ENCODE data around the gene NUBP2. TPM values are rescaled to one million over a fixed set of nuclear protein-coding genes. Genes with fewer than 3 reads are reported as not detected.

Gene NUBP2
- total RNA-seq, 4 donors from 2014 or later, result 64.4 to 92.2 (median 80.6) TPM

DNA sequence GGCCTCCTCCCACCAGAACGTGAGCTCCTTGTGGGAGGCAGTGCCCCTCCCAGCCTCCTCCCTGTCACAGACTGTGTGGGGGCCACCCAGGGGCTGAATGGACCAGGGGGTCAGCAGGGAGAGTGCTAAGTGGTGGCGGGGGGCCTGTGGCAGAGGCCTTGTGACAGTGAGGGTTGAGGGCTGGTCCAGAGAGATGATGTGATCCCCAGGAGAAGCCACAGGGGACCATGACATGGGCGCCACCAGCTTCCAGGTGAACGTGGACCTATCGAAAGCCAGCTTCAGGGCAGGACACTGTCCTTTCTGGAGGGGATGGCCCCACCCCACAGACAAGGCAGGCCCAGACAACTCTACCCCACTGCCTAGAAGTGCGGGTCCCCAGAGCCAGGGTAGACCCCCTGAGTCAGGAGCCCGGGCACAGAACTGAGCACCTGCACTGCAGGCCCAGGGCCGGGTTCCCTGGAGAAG lies 3.5 kb upstream of the NUBP2 start:
- Histone ChIP-seq H3K27ac (peak overlapping the region in 2 of 4 donors; percentile 2 to 22), H3K27me3 (no peaks in the 10 kb centered on the region), H3K4me1 (peaks cover 3 to 61% (median 31%) of the 10 kb centered on the region in 3 donors), H3K4me3 (no peak overlapping the region), H3K36me3 (peaks cover 0 to 64% of the 10 kb centered on the region in 2 donors), H3K9me3 (no peaks in the 10 kb centered on the region)
- no peak for TF ChIP-seq POLR2A (IDR thresholded peaks at IDR 0.05)
- TF ChIP-seq POLR2AphosphoS5 (IDR thresholded peaks at IDR 0.05), result no peak
- no peak for TF ChIP-seq CTCF (IDR thresholded peaks at IDR 0.05)
- TF ChIP-seq EP300 (IDR thresholded peaks at IDR 0.05), result no peak
- WGBS, 2 donors (ENCODE audit: low coverage in 1 of 2), result 87% methylated on average over 3 of the region's 8 CpGs; no CpG with 5 or more reads in 1 of the 2 donors
- ATAC-seq, result no peak

DNA sequence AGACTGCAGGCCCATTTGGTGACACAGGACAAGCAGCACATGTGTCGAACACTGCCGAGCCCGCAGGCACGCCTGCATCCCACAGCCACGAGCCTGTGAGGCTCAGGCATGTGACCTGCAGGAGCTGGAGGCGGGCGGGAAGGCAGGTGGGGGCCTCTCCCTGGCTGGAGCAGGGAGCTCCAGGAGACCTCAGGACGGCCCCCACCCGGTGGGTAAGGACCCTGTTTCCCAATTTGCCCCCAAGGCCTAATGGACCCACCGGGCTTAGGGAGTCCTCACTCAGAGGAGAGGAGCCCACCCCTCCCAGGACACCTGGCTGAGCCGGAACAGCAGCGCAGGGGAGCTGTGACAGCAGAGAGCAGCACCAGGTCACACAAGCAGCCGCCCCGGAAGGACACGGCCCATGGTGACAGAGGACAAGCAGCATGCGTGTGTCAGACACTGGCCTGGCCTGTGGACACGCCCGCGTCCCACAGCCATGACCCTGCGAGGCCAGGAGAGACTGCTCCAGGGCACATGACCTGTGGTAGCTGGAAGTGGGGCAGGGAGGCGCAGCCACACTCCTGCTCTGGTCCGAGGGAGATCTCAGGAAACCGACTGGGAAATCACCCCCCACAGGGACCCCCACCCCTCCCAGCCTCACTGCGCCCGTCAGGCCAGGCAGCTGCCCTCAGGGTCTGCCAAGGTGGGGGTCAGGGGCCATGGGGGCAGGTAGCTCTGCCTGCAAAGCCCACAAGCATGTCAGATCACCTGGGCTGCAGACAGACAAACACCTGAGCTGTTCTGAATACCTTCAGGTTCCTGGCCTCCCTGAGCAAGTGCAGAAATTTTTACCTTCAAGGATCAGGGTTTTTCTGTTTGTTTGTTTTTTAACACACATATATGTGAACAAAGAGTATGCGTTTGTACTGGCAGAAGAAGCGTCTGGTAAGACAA lies 2.8 kb upstream of the NUBP2 start:
- Histone ChIP-seq H3K27ac (peak overlapping the region in 2 of 4 donors; percentile 2 to 22), H3K27me3 (no peaks in the 10 kb centered on the region), H3K4me3 (no peak overlapping the region), H3K9me3 (no peaks in the 10 kb centered on the region), H3K4me1 (peaks cover 3 to 61% (median 28%) of the 10 kb centered on the region in 3 donors), H3K36me3 (peaks cover 0 to 62% of the 10 kb centered on the region in 2 donors)
- WGBS, 2 donors (ENCODE audit: low coverage in 1 of 2), result 81 to 87% methylated on average over 2 to 4 of the region's 27 CpGs
- no peak for ATAC-seq
- TF ChIP-seq EP300 (IDR thresholded peaks at IDR 0.05) (no peak), POLR2A (IDR thresholded peaks at IDR 0.05) (no peak), CTCF (IDR thresholded peaks at IDR 0.05) (no peak)

GRCh38 chr16:1780677-1781072 lies 2.1 kb upstream of the NUBP2 start:
- Histone ChIP-seq H3K27ac (peak overlapping the region in 2 of 4 donors; percentile 90 to 97), H3K4me3 (no peak overlapping the region), H3K9me3 (no peaks in the 10 kb centered on the region), H3K4me1 (peaks cover 3 to 61% (median 32%) of the 10 kb centered on the region in 3 donors), H3K27me3 (no peaks in the 10 kb centered on the region), H3K36me3 (peaks cover 0 to 62% of the 10 kb centered on the region in 2 donors)
- no peak for ATAC-seq
- 64 to 80% methylated on average over 1 to 4 of the region's 6 CpGs for WGBS, 2 donors (ENCODE audit: low coverage in 1 of 2)
- TF ChIP-seq POLR2AphosphoS5 (IDR thresholded peaks at IDR 0.05), result no peak
- no peak for TF ChIP-seq CTCF (IDR thresholded peaks at IDR 0.05)
- no peak for TF ChIP-seq POLR2A (IDR thresholded peaks at IDR 0.05)
- TF ChIP-seq EP300 (IDR thresholded peaks at IDR 0.05), result no peak

- no peak for ATAC-seq
- peaks cover 0 to 62% of the 10 kb centered on the region in 2 donors for H3K36me3 ChIP-seq
- H3K9me3 ChIP-seq, result no peaks in the 10 kb centered on the region
- H3K27ac ChIP-seq, result peak overlapping the region in 3 of 4 donors; percentile 90 to 97 (median 93)
- WGBS, 2 donors (ENCODE audit: low coverage in 1 of 2), result 50 to 65% methylated on average over 2 to 4 of the region's 20 CpGs
- H3K27me3 ChIP-seq, result no peaks in the 10 kb centered on the region
- TF ChIP-seq CTCF (IDR thresholded peaks at IDR 0.05) (no peak), POLR2A (IDR thresholded peaks at IDR 0.05) (no peak), EP300 (IDR thresholded peaks at IDR 0.05) (no peak)
- H3K4me3 ChIP-seq, result peak overlapping the region; percentile 71 to 85
- peaks cover 3 to 62% (median 32%) of the 10 kb centered on the region in 3 donors for H3K4me1 ChIP-seq
Measured at GRCh38 chr16:1781254-1781653, 1.5 kb upstream of the NUBP2 start.

Data from gastroesophageal sphincter (tissue), 4 donors.